Hypothalamus (tissue), 51 donors: Measurements from ENCODE around the gene MPEG1.

ENCODE experiments used
- DNase-seq, 51 donors: peaks; one replicate each; lab custom pipeline; 2025; lab: John Stamatoyannopoulos, UW

MPEG1 gene, protein sequence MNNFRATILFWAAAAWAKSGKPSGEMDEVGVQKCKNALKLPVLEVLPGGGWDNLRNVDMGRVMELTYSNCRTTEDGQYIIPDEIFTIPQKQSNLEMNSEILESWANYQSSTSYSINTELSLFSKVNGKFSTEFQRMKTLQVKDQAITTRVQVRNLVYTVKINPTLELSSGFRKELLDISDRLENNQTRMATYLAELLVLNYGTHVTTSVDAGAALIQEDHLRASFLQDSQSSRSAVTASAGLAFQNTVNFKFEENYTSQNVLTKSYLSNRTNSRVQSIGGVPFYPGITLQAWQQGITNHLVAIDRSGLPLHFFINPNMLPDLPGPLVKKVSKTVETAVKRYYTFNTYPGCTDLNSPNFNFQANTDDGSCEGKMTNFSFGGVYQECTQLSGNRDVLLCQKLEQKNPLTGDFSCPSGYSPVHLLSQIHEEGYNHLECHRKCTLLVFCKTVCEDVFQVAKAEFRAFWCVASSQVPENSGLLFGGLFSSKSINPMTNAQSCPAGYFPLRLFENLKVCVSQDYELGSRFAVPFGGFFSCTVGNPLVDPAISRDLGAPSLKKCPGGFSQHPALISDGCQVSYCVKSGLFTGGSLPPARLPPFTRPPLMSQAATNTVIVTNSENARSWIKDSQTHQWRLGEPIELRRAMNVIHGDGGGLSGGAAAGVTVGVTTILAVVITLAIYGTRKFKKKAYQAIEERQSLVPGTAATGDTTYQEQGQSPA

DNA sequence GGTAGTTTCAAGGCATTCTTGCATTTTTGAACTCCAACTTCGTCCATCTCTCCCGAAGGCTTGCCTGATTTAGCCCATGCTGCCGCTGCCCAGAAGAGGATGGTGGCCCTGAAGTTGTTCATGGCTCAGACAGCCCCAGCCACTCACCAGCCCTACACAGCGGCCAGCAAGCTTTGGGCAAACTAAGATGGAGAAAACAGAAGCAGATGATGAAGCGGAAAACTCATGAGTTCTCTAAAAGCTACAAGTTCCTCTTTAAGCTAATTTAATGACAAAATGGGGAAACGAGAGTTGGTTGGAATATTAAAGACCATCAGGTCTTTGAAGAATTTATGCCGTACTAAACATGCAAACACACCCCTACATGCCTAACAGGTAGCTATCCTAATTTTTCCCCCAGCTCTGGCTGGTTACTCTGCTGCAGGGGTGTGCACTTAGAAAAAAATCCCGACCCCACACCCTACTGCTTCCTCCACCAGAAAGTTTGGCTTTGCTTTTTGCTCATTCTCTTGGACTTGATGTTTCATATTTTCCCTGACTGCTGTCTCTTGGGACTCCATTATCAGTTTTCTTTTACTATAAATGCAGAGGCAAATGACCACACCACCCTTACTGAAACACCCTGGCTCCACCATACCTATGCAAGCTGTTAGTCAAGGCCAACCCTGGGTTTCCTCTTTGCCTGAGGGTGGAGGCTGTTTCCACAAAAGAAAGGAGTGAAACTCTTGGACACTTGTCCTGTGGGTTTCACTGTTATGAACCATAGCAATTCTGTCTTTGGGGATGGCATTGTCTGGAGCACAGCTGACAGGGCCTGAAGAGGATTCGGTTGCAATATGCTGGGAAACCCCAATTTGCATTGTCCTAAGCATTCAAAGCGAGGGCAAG lies at the start of gene MPEG1:
Gene MPEG1, minus strand, starts transcription at position 184 of the 888 bp plus-strand sequence. Its CDS starts 62 bp downstream, at position 122.
- DNase-seq = no peak

DNA sequence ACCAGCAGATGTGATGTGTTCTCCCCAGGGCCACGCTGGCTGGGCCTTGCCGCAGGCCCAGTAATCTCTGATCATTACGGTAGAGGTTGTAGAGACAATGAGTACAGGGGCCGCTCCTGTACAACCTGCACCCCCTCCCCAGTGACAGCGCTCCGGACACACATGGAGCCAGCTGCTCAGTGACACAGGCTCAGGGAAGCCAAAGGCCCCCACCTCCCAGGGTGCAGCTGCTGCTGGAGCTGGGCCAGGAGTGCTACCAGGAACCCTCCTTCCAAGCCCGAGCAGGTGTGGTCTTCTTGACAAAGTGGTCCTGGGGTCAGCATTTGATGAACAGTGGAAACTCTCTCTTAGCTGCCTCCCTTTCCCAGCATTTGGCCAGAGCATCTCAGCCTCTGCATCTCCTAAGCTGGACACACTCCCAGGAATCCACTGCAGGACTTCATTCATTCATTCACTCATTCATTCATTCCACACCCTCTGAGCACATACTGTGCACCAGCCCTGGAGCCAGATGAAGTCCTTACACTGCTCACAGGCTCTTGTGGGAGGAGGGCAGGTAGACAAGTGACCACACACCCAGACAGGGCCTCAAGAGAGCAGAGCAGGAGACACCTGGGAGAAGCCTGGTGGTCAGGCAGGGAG lies 49.6 kb upstream of the MPEG1 start:
- DNase-seq = no peak

DNA sequence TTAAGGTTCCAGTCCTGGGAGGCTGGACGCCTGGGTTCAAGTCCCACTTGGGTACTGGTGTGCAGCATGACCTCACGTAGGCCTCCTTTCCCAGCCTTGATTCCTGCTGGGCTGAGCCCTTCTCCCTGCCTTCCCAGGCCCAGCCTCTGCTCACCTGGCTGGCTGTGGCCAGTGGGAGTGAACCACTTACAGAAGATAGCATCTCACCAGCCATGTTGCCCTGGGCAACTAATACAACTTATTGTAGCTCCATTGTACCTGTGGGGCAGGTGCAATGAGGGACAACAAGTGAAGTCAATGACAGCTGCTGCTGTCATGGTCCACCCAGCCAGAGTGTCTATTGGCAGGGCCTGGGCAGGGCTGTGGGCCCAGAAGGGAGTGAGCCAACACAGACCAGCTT lies 48.4 kb upstream of the MPEG1 start:
- no peak for DNase-seq

DNA sequence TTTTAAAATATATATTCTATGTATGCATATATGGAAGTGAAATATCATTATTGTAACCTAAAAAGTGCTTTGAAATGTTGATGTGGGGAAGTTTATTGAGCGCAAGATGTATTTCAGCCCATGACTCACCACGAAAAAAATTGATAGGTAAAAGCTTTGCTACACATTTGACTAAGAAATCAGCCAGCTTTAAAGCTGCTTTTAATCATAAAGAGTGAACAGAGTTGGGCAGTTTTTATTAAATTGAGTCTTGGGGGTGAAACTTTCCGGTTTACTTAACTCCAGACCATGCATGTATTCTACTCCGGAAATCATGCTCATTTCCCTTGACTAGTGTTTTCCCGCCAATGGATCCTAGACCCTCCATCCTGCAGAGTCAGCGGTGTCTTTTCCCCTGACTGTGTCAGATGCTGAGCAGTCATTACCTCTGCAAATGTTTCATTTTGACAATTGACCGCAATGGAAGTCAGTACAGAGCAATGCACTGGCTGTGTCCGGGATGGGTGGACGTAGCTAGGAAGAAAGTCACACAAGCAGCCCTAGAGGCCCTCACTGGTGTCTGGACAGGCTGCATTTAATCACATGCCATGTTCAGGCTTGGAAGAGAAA lies 47.2 kb upstream of the MPEG1 start:
- no peak for DNase-seq

DNA sequence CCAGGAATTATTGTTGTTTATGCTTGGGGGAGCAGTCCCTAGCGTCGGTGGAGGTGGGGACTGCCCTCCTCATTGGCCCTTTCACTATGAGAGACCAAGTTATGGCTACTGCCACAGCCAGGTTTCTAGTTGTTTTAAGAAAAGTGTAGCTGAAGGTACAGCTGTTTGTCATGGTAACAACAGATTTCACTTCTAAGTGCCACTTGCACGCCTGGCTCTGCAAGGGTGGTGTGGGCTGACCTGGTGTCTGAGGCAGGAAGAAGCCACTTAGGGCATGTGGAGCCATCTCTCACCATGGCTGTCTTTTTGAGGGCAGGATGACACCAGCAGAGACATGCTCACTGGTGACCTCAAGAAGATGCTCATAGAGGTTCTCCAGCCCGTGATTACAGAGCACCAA lies 46.3 kb upstream of the MPEG1 start:
- no peak for DNase-seq

DNA sequence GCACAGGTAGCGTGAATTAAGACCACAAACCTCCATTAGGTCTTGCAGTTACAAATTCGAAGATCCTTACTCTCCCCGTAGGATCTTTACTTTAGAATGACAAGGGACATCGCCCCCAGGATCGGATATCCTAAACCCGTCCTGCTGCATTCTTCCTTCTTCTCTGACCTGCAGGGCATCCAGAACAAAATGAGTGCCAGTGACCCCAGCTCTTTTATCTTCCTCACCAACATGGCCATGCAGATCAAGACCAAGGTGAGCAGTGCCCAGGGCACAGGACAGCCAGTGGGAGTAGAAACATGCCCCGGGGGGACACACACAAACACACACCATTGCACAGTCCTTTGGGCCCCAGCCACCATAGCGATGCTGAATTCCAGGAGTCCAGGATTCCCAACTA lies 42.6 kb upstream of the MPEG1 start:
- no peak for DNase-seq

DNA sequence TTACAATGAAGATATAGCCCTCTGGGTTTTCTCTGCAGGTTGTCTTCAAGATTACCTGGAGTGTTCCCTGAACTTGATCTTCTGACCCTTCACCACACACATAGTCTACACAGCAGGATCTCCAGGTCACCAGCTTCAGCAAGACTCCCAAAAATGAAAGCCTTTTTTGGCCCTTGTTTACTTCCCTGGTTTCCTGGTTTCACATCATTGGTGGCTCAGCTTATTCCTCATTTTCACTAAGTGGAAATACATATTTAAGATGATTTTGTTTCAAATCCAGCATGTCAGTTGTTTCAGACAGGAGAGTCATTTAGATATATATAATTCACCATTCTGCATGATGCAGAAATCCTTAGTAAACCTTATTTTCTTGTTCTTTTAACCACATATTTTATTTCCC lies 41.6 kb upstream of the MPEG1 start:
- DNase-seq = no peak

DNA sequence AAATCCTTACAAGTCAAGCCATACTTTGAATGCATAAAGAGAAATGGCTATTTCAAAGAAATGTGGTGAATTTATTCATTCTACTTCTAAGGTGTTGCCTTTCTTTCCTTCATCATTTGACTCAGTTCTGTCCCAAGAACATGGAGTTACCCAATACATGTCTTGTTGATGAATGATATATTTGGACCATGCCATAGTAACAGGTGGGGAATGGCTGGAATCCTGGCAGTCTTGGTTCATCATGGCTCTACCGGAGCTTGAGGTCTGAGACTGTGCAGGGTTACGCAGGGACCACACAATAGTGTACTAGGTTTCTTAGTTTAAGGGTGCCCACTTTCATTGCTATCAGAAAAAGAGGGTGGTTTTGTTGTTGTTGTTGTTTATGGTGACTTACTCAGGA lies 40.3 kb upstream of the MPEG1 start:
- no peak for DNase-seq

DNA sequence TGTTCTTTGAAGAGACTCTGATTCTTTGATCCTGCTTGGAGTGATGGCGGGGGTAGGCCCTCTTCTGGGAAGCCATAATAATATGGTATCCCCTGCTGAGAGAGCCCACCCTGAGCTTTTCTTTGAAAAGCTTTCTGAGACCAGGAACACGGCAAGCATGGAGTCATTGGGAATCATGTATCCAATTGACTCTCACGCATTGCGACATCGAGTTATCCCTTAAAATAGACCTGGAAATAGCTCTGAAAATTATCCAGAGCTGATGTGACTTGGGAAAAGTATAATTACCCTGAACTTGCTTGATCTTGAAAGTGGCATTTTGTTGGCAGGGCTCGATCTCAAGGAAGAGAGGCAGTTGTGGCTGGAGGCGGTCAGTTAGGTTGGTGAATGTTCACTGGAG lies 36.8 kb upstream of the MPEG1 start:
- no peak for DNase-seq

DNA sequence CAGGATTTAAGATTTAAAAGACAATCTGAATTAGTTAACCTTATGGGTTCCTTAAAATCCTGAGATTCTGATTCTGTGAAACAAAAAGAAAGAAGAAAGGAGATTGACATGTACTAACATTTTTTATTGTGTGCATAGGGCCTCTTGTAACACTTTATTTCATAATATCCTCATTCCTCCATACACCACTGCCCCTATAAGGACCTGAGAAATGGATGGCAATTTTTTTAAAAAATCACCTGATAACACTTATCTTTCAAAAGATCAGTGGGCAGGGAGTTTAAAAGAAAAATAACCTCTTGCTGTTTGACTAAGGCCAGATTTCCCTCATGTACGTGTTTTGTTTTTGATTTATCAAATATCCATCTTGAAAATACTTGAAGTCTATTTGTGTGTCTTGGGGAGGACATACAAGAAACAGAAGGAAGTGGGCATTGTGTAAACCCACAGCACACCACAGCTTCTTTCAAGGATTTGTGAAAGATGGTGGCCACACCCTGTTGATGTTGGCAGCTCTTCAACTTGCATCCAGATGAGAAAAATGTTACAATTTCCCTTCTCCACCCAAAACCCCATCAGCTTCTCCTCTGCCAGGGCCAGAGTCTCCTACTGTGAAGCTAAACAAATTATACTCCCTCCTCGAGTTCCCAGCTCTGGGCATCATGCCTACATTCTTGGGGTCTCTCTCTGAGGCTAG lies 35.0 kb upstream of the MPEG1 start:
- no peak for DNase-seq

DNA sequence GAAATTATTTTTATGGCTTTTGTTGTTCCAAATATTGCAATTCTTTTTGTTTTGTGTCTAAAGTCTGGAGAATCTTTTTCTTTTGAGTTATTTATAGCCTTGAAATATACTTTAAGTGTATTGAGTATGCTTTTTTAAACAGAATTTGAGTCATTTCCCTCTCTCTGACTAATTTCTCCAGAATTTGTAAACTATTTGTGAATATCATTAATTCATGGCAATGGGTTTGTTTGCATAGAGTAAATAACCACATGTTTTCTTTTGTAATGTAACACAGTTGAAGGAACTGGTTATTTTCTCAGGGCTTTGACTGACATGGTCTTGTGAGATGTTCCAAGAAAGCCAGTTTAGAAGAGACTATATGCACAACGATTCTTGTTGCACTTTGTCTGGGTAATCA lies 30.9 kb upstream of the MPEG1 start:
- DNase-seq = no peak

DNA sequence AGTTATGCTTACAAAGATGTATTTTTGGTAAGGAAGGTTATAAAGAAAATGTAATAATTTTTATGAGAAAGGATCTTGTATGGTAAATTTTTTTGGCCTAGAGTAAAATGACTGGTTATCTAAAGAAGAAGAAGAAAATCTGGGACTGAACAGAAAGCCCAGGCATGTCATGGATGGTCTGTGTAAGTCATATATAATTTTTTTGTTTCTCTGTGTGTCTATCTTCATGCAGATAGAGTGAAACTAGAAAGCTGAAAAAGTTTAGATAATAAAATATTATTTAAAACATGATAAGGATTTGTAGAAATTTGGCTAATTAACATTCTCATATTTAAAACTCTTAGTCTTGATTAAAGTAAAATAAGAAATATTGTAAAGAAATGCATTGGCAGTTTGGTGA lies 27.6 kb upstream of the MPEG1 start:
- DNase-seq = no peak

DNA sequence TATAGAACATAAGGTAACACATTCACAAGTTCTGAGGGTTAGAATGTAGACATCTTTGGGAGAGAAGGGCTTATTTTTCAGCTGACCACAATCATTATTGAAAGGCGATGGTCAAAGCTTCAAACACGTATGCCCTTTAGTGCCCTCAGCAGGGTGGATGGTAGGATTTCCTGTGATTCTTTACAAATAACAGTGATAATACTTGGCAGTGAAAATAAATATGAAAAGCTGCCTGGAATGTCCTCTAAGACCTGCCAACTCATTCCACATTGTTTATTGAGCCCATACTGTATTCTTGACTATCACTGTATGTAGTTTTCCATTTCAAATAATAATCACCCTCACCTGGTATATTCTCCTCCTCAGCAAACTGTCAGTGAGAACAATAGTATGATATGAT lies 13.7 kb upstream of the MPEG1 start:
- no peak for DNase-seq

DNA sequence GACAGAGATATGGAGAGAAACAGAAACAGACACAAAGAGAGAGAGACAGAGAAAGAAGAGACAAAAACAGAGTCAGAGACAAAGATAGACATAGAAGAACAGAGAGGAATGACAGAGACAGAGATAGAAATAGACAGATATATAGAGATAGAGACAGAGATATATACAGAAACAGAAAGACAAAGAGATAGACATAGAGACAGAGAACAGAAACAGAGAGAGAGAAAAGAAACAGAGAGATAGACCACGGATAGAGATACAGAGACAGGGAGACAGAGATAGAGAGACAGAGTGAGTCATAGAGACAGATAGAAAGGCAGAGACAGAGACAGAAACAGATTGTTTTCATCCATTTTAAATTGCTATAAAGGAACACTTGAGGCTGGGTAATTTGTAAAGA lies 12.3 kb upstream of the MPEG1 start:
- DNase-seq = no peak

DNA sequence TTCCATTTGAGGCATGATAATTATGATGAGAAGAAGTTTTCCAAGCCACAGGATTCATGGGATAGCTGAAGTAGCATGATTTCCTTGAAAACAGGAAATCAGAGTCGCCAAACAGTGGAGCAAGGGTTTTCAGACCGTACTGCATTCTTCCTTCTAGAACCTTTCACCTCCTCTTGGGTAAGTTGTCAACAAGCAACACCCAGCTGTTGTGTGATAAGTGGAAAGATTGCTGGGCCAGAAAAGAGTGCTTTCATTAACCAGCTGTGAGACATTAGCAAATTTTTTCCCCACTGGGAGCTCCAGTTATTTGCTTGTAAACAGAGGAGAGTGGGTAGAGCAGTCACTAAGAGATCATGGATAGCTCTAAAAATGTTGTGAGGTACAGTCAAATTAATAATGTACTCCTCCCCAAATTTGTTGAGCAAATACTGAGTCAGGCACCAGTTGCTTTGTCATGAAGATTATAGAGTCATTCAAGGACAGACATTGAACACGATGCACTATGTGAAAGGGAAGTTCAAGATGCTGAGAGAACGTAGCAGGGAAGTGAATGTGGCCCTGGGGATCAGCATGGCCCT lies 11.7 kb upstream of the MPEG1 start:
- DNase-seq = no peak

DNA sequence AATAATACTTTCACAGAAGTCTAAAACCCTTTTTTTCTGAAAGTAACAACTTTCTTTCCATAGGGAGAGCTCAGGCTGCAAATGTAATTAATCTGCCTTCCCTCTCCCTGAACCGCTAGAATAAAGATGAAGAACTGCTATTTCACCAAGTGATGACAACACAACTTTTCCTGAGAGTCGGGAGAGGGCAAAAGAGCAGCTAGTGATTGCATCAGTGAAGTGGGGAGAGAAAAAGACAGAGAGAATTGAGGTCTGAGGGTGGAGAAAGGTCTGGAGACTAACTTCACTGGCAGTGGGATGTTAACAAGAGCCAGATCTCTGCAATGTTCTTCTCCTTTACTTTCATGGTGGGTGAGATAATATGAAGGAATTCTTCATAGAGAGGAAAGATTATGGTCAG lies 10.9 kb upstream of the MPEG1 start:
- no peak for DNase-seq

DNA sequence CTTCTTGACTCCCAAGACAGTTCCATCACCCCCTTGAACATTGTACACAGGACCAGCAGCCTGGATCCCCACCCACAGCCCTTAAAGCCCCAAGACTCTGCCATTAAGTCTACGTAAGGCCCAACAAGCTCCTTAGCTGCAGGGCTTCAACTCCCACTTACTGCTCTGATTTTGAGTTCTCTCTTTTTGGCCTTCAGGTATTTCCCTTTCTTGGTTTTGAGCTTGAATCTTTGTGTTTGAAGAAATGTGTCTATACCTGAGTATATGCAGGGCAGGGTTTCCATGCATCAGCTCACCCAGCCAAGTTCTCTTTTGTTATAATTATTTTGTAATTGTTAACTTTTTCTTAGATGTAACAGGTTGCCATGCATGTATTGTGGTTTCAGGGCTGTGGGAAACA lies 10.4 kb upstream of the MPEG1 start:
- DNase-seq = no peak

DNA sequence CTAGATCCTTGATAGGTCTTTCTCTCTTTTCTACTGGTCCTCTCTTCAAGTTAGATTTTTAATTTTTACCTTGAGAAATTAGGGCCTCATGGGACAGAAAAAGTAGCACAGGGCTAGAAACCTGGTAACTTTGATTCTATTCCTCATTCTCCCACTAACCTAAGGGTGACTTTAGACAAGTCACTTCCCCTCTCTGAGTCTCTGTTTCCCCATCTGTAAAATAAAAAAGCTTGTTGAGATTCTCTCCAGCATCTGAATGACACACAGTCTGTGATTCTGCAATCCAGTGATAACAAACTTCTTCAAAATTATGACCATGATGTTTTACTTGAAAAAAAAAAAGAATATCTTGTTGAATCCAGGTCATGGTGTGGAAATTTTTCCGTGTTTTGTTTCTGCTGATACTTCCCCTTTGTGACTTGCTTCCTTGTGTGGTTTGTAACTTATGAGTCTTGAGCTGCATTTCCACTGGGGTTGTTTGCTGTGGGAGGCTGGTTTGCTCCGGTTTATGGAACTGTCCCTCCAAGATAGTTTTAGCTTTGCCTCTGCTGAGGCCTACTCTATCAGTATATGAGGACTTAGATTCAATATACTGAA lies 9.8 kb upstream of the MPEG1 start:
- DNase-seq = no peak

DNA sequence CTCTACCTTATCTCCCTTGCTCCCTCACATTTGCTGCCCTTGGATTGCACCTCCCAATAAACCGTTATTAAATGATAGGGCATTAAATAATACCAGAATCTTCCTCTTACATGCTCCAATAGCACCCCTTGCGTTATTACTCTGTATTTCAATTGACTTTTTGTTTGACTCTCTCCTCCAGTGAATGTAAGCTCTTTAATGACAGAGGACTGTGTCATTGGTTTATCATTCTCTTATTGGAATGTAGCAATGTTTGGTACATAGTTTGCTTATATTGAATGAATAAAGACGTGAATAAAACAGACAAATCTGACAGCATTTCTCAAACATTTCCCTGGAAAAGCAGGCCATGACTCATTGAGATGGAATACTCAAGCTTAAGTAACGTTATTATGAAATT lies 8.7 kb upstream of the MPEG1 start:
- DNase-seq = no peak
